ENCODE measurements around the gene MRPL18. TPM values are rescaled to one million over a fixed set of nuclear protein-coding genes. Genes with fewer than 3 reads are reported as not detected.

MRPL18 gene
- total RNA-seq, 2 donors from 2014 or later = 35.0 to 84.0 TPM

DNA sequence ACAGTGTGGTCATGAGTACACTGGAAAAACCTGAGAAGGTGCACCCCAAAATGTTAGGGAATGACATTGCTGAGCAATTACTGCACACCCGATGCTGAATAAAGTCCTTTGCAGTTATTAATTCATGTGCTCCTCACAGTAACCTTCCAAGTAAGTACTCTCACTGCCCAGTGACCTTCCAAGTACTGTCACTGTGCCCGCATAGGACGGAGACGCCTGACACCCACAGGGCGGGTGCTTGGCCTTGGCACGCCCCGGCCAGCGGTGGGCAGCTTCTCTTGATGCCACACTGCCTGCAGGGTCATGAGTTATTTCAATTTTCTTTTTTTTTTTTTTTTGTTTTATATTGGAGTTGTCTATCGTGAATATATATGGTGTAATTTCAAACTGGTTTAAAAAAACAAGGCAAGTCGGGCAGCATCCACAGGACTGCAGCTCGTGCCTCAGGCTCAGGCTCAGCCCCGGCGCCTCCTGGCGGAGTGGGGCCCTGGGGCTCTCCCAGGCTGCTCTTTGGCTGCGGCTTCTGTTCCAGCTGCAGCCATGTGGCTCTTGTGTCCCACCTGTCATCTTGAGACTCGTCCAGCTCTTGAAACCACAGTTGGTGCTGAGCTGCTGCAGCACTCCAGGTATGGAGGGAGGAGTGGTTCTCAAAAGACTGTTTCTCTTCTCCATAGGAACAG is 36.8 kb downstream of the MRPL18 start:
- intact Hi-C loops (cut with DNase I) = no loop called here
- peaks cover 12% of the 10 kb centered on the region for H3K4me1 ChIP-seq
- H3K9me3 ChIP-seq = no peaks in the 10 kb centered on the region
- H3K27ac ChIP-seq = no peak overlapping the region
- no peaks in the 10 kb centered on the region for H3K36me3 ChIP-seq (replicated peaks in 1 of 2; ENCODE audit: insufficient read depth in 1 of 2, low read depth in 2 of 2)
- WGBS, 2 donors = 83 to 90% methylated on average over 16 of the region's 16 CpGs
- no peak overlapping the region for H3K4me3 ChIP-seq
- ATAC-seq (no peak), DNase-seq (no peak)
- TF ChIP-seq POLR2A (IDR thresholded peaks at IDR 0.05) = no peak
- TF ChIP-seq, protein P1, sequence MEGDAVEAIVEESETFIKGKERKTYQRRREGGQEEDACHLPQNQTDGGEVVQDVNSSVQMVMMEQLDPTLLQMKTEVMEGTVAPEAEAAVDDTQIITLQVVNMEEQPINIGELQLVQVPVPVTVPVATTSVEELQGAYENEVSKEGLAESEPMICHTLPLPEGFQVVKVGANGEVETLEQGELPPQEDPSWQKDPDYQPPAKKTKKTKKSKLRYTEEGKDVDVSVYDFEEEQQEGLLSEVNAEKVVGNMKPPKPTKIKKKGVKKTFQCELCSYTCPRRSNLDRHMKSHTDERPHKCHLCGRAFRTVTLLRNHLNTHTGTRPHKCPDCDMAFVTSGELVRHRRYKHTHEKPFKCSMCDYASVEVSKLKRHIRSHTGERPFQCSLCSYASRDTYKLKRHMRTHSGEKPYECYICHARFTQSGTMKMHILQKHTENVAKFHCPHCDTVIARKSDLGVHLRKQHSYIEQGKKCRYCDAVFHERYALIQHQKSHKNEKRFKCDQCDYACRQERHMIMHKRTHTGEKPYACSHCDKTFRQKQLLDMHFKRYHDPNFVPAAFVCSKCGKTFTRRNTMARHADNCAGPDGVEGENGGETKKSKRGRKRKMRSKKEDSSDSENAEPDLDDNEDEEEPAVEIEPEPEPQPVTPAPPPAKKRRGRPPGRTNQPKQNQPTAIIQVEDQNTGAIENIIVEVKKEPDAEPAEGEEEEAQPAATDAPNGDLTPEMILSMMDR (IDR thresholded peaks at IDR 0.05) = no peak
- no peaks in the 10 kb centered on the region for H3K27me3 ChIP-seq

DNA sequence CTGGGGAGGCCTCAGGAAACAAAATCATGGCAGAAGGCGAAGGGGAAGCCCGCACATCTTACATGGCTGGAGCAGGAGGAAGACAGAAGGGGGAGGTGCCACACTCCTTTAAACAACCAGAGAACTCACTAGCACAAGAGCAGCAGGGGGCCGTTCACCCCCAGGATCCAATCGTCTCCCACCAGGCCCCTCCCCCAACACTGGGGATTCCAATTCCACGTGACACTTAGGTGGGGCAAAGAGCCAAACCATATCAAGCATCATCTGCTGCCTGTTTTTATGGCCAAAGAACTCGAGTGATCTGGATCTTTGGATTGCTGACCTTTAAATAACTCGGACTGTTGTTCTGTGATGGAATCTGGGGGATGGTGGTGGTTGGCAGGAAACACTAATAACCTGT is 37.8 kb downstream of the MRPL18 start:
- TF ChIP-seq, protein P1 (IDR thresholded peaks at IDR 0.05) = no peak
- TF ChIP-seq POLR2A (IDR thresholded peaks at IDR 0.05) = no peak
- Histone ChIP-seq H3K27ac (peak overlapping the region in 3 of 4 donors; percentile 41 to 61 (median 52)), H3K9me3 (no peaks in the 10 kb centered on the region), H3K4me1 (peaks cover 12% of the 10 kb centered on the region), H3K27me3 (no peaks in the 10 kb centered on the region), H3K4me3 (no peak overlapping the region), H3K36me3 (replicated peaks in 1 of 2; ENCODE audit: insufficient read depth in 1 of 2, low read depth in 2 of 2) (no peaks in the 10 kb centered on the region)
- DNase-seq (peak; percentile 19 to 57 (median 40)), ATAC-seq (peak; percentile 72)
- intact Hi-C loops (cut with DNase I) = no loop called here
- WGBS, 2 donors = 41 to 45% methylated on average over 7 of the region's 7 CpGs

DNA sequence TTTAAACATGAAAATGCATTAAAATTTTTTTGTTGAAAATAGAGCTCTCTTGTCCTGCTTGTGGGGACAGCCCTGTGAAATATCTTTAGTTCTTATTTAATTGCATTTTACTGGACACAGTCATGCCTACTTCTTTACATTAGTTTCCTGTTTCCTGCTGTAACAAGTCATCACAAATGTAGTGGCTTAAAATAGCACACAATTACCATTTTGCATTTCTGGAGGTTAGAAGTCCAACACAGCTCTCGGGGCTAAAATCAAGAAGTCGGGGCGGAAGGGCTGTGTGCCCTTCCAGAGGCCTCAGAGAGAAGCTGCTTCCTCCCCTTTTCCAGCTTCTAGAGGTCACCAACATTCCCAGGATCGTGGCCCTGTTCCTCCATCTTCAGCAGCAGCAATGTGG is 39.3 kb downstream of the MRPL18 start:
- intact Hi-C loops (cut with DNase I) = no loop called here
- H3K36me3 ChIP-seq (replicated peaks in 1 of 2; ENCODE audit: insufficient read depth in 1 of 2, low read depth in 2 of 2) = no peaks in the 10 kb centered on the region
- 64 to 88% methylated on average over 3 to 4 of the region's 4 CpGs for WGBS, 2 donors
- H3K4me3 ChIP-seq = no peak overlapping the region
- no peaks in the 10 kb centered on the region for H3K9me3 ChIP-seq
- H3K27ac ChIP-seq = no peak overlapping the region
- H3K4me1 ChIP-seq = peaks cover 12% of the 10 kb centered on the region
- no peak for ATAC-seq
- TF ChIP-seq, protein P1 (IDR thresholded peaks at IDR 0.05) = no peak
- TF ChIP-seq POLR2A (IDR thresholded peaks at IDR 0.05) = no peak
- no peaks in the 10 kb centered on the region for H3K27me3 ChIP-seq
- no peak for DNase-seq

DNA sequence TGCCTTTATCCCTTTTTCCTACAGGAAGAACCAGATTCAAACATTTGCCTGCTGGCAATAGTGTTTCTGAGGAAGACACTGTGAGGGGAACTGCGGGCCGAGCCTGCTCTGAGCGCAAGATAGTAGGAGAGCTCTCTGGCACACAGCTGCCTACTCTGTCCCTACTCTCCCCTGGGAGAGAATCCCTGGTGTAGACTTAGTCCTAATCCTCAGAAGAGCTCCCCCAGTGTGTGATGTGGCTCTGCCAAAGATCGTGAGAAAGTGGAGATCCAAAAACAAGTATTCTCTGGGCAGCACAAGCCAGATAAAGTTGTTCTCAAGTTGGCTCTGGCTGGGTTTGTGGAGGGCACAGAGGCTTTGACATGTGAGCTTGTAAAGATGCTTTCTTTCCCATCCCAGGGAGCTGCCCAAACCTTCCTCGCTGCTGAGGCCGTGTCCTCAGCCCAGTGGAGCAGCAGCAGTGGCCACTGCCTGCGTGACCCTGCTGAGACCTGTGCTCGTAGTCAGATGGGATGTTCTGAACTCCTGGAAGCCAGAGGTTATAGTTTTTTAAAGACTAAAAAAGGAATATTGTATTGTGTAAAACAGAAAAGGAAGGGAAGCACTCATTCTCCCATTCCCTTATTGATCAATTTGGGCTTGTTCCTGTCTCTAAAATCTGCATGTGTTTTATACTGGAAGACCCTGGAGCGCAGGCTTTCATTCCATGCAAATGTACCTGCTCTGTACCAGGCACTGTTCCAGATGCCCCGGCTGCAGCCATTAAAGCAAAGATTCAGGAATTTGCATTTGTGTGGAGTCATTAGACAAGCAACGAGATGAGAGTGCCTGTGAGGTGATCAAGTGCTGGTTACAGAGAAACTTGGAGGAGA is 40.5 kb downstream of the MRPL18 start:
- Histone ChIP-seq H3K36me3 (replicated peaks in 1 of 2; ENCODE audit: insufficient read depth in 1 of 2, low read depth in 2 of 2) (no peaks in the 10 kb centered on the region), H3K27ac (no peak overlapping the region), H3K4me3 (no peak overlapping the region), H3K4me1 (peaks cover 12% of the 10 kb centered on the region), H3K9me3 (no peaks in the 10 kb centered on the region), H3K27me3 (no peaks in the 10 kb centered on the region)
- DNase-seq (no peak), ATAC-seq (peak; percentile 28)
- intact Hi-C loops (cut with DNase I) = no loop called here
- WGBS, 2 donors = 54 to 63% methylated on average over 10 to 11 of the region's 11 CpGs
- no peak for TF ChIP-seq POLR2A (IDR thresholded peaks at IDR 0.05)
- TF ChIP-seq, protein P1 (IDR thresholded peaks at IDR 0.05) = no peak

Data from body of pancreas (tissue), 4 donors.